OCI-LY3 (cell line): ENCODE data around the gene DTD2.

Source experiments
- H2AFZ ChIP-seq: fragments of 200-600, 300-600 bp; shearing (Covaris generic); 2 replicates; pipeline ENCODE4 v1.6.0; 2014; ENCODE audit warnings: antibody characterized with exemption, low read depth, low read length
- H3K27ac ChIP-seq: fragments of 200-600, 300-600 bp; sonication (generic); 2 replicates; pipeline ENCODE4 v1.5.1; 2014; ENCODE audit warnings: mild to moderate bottlenecking, low read length, moderate library complexity, mixed read lengths
- H3K27me3 ChIP-seq: fragments of 200-600, 300-600 bp; sonication (generic); 2 replicates; pipeline ENCODE4 v1.6.1; 2014; ENCODE audit warnings: low read depth, low read length, mixed read lengths
- H3K36me3 ChIP-seq: fragments of 200-600, 300-600 bp; sonication (generic); replicated peaks from 2 replicates; pipeline ENCODE3; 2014; ENCODE audit warnings: low read depth, low read length, mixed read lengths
- H3K4me1 ChIP-seq: fragments of 300-600, 200-600 bp; sonication (generic); 2 replicates; pipeline ENCODE4 v1.6.1; 2014; ENCODE audit warnings: low read length, mixed read lengths
- H3K4me2 ChIP-seq: fragments of 200-600, 300-600 bp; sonication (generic); 2 replicates; pipeline ENCODE4 v1.6.1; 2014; ENCODE audit warnings: low read length, mixed read lengths
- H3K4me3 ChIP-seq: fragments of 300-600, 200-600 bp; sonication (generic); 2 replicates; pipeline ENCODE4 v1.5.1; 2014; ENCODE audit warnings: antibody characterized with exemption, mild to moderate bottlenecking, low read length, moderate library complexity
- H3K79me2 ChIP-seq: fragments of 300-600, 200-600 bp; shearing (Covaris generic); 2 replicates; pipeline ENCODE4 v1.6.1; 2014; ENCODE audit warnings: mild to moderate bottlenecking, low read length, mixed read lengths
- H3K9ac ChIP-seq: fragments of 300-600, 200-600 bp; shearing (Covaris generic); 2 replicates; pipeline ENCODE4 v1.6.0; 2014; ENCODE audit warnings: mild to moderate bottlenecking, low read length, moderate library complexity
- H3K9me3 ChIP-seq: fragments of 200-600, 300-600 bp; shearing (Covaris generic); 2 replicates; pipeline ENCODE4 v1.6.1; 2014; ENCODE audit warnings: low read length, mixed read lengths; ENCODE audit not compliant: insufficient read depth
- H4K20me1 ChIP-seq: fragments of 200-600, 300-600 bp; sonication (generic); 2 replicates; pipeline ENCODE4 v1.6.1; 2016; ENCODE audit warnings: low read length, mixed read lengths; ENCODE audit not compliant: insufficient read depth
- EZH2phosphoT487 ChIP-seq: fragments of 200-600 bp; shearing (Covaris generic); IDR thresholded peaks from 2 replicates; pipeline ENCODE4 v1.6.1; 2018; ENCODE audit warnings: antibody characterized with exemption, mixed run types, low read depth
- TF ChIP-seq, protein P1 (sequence below): fragments of 200-600, 300-600 bp; sonication (generic); IDR thresholded peaks from 2 replicates; pipeline ENCODE4 v1.5.1; 2014; ENCODE audit warnings: antibody characterized with exemption, low read length, low read depth

Gene DTD2

DNA sequence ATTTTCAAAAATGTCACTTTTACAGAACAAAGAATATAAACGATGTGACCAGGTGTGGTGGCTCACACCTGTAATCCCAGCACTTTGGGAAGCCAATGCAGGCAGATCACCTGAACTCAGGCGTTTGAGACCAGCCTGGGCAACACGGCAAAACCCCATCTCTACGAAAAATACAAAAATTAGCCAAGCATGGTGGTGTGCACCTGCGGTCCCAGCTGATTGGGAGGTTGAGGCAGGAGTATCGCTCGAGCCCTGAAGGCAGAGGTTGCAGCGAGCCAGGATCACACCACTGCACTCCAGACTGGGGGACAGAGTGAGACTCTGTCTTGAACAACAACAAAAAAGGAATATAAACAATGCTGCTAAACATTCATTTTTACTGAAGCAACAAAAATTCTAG lies 52.2 kb downstream of the DTD2 start:
- Histone ChIP-seq H3K4me1 (peaks cover 4% of the 10 kb centered on the region), H3K36me3 (no peaks in the 10 kb centered on the region), H3K9me3 (no peaks in the 10 kb centered on the region), H3K27me3 (no peaks in the 10 kb centered on the region), H3K4me2 (no peak overlapping the region), H3K4me3 (no peak overlapping the region), H2AFZ (no peak overlapping the region), H3K79me2 (no peaks in the 10 kb centered on the region), H3K27ac (no peak overlapping the region), H4K20me1 (no peaks in the 10 kb centered on the region), H3K9ac (no peak overlapping the region)
- TF ChIP-seq, protein P1, sequence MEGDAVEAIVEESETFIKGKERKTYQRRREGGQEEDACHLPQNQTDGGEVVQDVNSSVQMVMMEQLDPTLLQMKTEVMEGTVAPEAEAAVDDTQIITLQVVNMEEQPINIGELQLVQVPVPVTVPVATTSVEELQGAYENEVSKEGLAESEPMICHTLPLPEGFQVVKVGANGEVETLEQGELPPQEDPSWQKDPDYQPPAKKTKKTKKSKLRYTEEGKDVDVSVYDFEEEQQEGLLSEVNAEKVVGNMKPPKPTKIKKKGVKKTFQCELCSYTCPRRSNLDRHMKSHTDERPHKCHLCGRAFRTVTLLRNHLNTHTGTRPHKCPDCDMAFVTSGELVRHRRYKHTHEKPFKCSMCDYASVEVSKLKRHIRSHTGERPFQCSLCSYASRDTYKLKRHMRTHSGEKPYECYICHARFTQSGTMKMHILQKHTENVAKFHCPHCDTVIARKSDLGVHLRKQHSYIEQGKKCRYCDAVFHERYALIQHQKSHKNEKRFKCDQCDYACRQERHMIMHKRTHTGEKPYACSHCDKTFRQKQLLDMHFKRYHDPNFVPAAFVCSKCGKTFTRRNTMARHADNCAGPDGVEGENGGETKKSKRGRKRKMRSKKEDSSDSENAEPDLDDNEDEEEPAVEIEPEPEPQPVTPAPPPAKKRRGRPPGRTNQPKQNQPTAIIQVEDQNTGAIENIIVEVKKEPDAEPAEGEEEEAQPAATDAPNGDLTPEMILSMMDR, result no peak
- TF ChIP-seq EZH2phosphoT487, result no peak

DNA sequence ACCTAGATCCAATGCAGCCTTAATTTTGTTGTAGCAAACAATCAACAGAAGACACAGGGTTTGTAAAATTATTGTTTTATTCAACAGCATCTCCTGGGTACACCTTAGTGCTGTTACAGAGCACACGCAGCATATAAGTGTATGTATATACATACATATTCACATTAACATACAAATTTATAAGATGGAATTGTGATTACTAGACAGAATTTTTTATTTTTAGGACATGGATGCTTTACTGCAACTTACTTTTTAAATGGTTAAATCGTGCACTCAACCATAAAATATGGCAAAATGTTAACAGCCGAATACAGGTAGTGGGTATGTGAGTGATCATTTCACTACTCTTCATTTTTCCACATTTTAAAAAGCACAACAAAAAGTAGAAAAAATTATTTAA lies 53.6 kb downstream of the DTD2 start:
- Histone ChIP-seq H3K9ac (no peak overlapping the region), H2AFZ (no peak overlapping the region), H3K36me3 (no peaks in the 10 kb centered on the region), H3K4me3 (no peak overlapping the region), H3K27me3 (no peaks in the 10 kb centered on the region), H3K27ac (no peak overlapping the region), H3K79me2 (no peaks in the 10 kb centered on the region), H4K20me1 (no peaks in the 10 kb centered on the region), H3K9me3 (no peaks in the 10 kb centered on the region), H3K4me1 (no peaks in the 10 kb centered on the region), H3K4me2 (no peak overlapping the region)
- TF ChIP-seq, protein P1, result no peak
- TF ChIP-seq EZH2phosphoT487, result no peak

DNA sequence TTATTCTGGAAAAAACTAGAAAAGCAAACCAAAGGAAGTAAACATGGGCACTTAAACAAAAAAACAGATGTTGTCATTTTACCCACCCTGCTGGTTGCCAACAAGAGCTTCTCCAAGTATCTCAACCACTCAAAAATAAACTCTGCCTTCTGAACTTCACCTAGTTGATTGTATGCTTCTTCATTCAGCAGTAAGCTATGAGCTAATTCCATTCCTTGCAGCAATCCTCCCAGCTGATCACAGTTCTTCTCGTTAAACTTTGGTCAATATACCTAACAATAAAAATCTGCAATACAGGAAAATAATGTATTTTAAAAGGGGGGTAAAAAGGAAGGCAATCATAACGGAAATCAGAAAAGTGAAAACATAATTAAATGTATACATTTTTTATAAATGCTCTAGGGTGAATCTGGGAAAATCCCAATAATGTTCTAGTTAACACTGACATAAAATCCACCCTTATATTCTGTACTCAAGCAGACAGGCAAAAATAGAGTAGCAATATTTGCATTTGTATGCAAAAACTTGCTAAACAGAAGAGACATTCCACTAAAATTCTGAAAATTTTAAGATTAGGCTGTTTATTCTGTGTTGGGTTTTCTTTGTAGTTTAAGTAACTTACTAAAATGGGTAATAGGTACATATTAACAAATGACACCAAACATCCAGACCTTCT lies 54.4 kb downstream of the DTD2 start:
- Histone ChIP-seq H3K27ac (no peak overlapping the region), H3K9ac (no peak overlapping the region), H3K79me2 (no peaks in the 10 kb centered on the region), H3K9me3 (no peaks in the 10 kb centered on the region), H3K4me3 (no peak overlapping the region), H3K36me3 (no peaks in the 10 kb centered on the region), H3K4me2 (no peak overlapping the region), H4K20me1 (no peaks in the 10 kb centered on the region), H3K27me3 (no peaks in the 10 kb centered on the region), H3K4me1 (no peaks in the 10 kb centered on the region), H2AFZ (no peak overlapping the region)
- TF ChIP-seq EZH2phosphoT487, result no peak
- TF ChIP-seq, protein P1, result no peak

DNA sequence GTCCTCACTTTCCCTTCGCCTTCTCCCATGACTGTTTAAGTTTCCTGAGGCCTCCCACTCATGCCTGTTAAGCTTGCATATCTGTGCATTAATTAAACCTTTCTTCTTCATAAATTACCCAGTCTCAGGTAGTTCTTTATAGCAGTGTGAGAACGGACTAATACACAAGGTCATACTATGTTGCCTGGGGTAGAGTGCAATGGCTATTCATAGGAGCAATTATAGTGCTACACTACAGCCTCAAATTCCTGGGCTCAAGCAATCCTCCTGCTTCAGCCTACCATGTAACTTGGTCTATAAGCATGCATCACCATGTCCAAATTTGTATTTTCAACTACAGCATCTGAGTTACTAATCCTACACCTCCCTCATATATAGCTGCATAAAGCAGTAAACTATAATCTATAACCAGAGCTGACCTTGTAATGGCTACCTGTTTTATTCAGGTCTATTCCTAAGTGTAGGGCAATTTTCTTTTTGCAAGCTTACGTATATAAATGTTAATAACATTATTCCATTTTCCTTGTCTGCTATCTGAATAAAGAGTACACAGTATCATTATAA lies 55.9 kb downstream of the DTD2 start:
- TF ChIP-seq, protein P1, result no peak
- no peak for TF ChIP-seq EZH2phosphoT487
- Histone ChIP-seq H3K79me2 (no peaks in the 10 kb centered on the region), H2AFZ (no peak overlapping the region), H3K27ac (no peak overlapping the region), H3K27me3 (no peaks in the 10 kb centered on the region), H3K9me3 (no peaks in the 10 kb centered on the region), H3K36me3 (no peaks in the 10 kb centered on the region), H3K9ac (no peak overlapping the region), H3K4me1 (no peaks in the 10 kb centered on the region), H3K4me2 (no peak overlapping the region), H3K4me3 (no peak overlapping the region), H4K20me1 (no peaks in the 10 kb centered on the region)
